ENCODE results near the gene NCCRP1. TPM values are rescaled to one million over a fixed set of nuclear protein-coding genes. Genes with fewer than 3 reads are reported as not detected.

The NCCRP1 gene
- total and polyA plus RNA-seq, 2 donors (not counting 1 experiment from before 2014, with no cell fraction given), result not detected

- no peak overlapping the region for H3K4me2 ChIP-seq (ENCODE audit: extremely low read depth, insufficient read depth, low read length)
- TF ChIP-seq CTCF (conservative IDR thresholded peaks at IDR 0.05 in 1 of 2, IDR thresholded peaks at IDR 0.05 in 1 of 2; ENCODE audit: low read depth in 1 of 2, low read length in 2 of 2) (no peak), EZH2 (IDR thresholded peaks at IDR 0.05; ENCODE audit: low read length, missing control alignments) (no peak)
- no peaks in the 10 kb centered on the region for H3K27me3 ChIP-seq (ENCODE audit: control insufficient read depth, insufficient read depth, low read length)
- no peak overlapping the region for H2AFZ ChIP-seq (ENCODE audit: low read length)
- H3K9ac ChIP-seq (ENCODE audit: insufficient read depth, low read length), result no peak overlapping the region
- H3K27ac ChIP-seq (ENCODE audit: insufficient read depth, low read length), result no peak overlapping the region
- H3K9me3 ChIP-seq (ENCODE audit: control insufficient read depth, insufficient read depth, low read depth, low read length), result no peaks in the 10 kb centered on the region
- peaks cover 8% of the 10 kb centered on the region for H3K36me3 ChIP-seq (ENCODE audit: control insufficient read depth, insufficient read depth, low read length)
- H4K20me1 ChIP-seq (ENCODE audit: control insufficient read depth, extremely low read depth, insufficient read depth, low read length), result no peaks in the 10 kb centered on the region
- H3K79me2 ChIP-seq (ENCODE audit: control insufficient read depth, insufficient read depth, low read length), result no peaks in the 10 kb centered on the region
- no peaks in the 10 kb centered on the region for H3K4me1 ChIP-seq (ENCODE audit: control insufficient read depth, extremely low read depth, insufficient read depth, low read length)
- H3K4me3 ChIP-seq (replicated peaks in 1 of 4; ENCODE audit: control extremely low read depth in 1 of 4, insufficient read depth in 1 of 4, low read depth in 3 of 4, low read length in 4 of 4), result no peak overlapping the region
- DNase-seq (ENCODE audit: low read depth in 2 of 2), result no peak
Observed at GRCh38 chr19:39180749-39181148, 16.0 kb upstream of the NCCRP1 start.

GRCh38 chr19:39181500-39182173 lies 15.1 kb upstream of the NCCRP1 start:
- no peak for TF ChIP-seq EZH2 (IDR thresholded peaks at IDR 0.05; ENCODE audit: low read length, missing control alignments)
- no peak for TF ChIP-seq CTCF (conservative IDR thresholded peaks at IDR 0.05 in 1 of 2, IDR thresholded peaks at IDR 0.05 in 1 of 2; ENCODE audit: low read depth in 1 of 2, low read length in 2 of 2)
- no peaks in the 10 kb centered on the region for H3K79me2 ChIP-seq (ENCODE audit: control insufficient read depth, insufficient read depth, low read length)
- peaks cover 5% of the 10 kb centered on the region for H3K36me3 ChIP-seq (ENCODE audit: control insufficient read depth, insufficient read depth, low read length)
- no peak overlapping the region for H3K27ac ChIP-seq (ENCODE audit: insufficient read depth, low read length)
- H3K27me3 ChIP-seq (ENCODE audit: control insufficient read depth, insufficient read depth, low read length), result no peaks in the 10 kb centered on the region
- H3K9ac ChIP-seq (ENCODE audit: insufficient read depth, low read length), result no peak overlapping the region
- H3K4me2 ChIP-seq (ENCODE audit: extremely low read depth, insufficient read depth, low read length), result no peak overlapping the region
- no peaks in the 10 kb centered on the region for H3K4me1 ChIP-seq (ENCODE audit: control insufficient read depth, extremely low read depth, insufficient read depth, low read length)
- no peaks in the 10 kb centered on the region for H3K9me3 ChIP-seq (ENCODE audit: control insufficient read depth, insufficient read depth, low read depth, low read length)
- no peak overlapping the region for H3K4me3 ChIP-seq (replicated peaks in 1 of 4; ENCODE audit: control extremely low read depth in 1 of 4, insufficient read depth in 1 of 4, low read depth in 3 of 4, low read length in 4 of 4)
- no peak overlapping the region for H2AFZ ChIP-seq (ENCODE audit: low read length)
- no peaks in the 10 kb centered on the region for H4K20me1 ChIP-seq (ENCODE audit: control insufficient read depth, extremely low read depth, insufficient read depth, low read length)
- DNase-seq (ENCODE audit: low read depth in 2 of 2), result no peak

GRCh38 chr19:39182174-39182505 lies 14.6 kb upstream of the NCCRP1 start:
- no peaks in the 10 kb centered on the region for H3K27me3 ChIP-seq (ENCODE audit: control insufficient read depth, insufficient read depth, low read length)
- H3K4me1 ChIP-seq (ENCODE audit: control insufficient read depth, extremely low read depth, insufficient read depth, low read length), result no peaks in the 10 kb centered on the region
- H3K4me3 ChIP-seq (replicated peaks in 1 of 4; ENCODE audit: control extremely low read depth in 1 of 4, insufficient read depth in 1 of 4, low read depth in 3 of 4, low read length in 4 of 4), result no peak overlapping the region
- H3K9ac ChIP-seq (ENCODE audit: insufficient read depth, low read length), result no peak overlapping the region
- H3K36me3 ChIP-seq (ENCODE audit: control insufficient read depth, insufficient read depth, low read length), result peaks cover 5% of the 10 kb centered on the region
- H3K4me2 ChIP-seq (ENCODE audit: extremely low read depth, insufficient read depth, low read length), result no peak overlapping the region
- H4K20me1 ChIP-seq (ENCODE audit: control insufficient read depth, extremely low read depth, insufficient read depth, low read length), result no peaks in the 10 kb centered on the region
- TF ChIP-seq EZH2 (IDR thresholded peaks at IDR 0.05; ENCODE audit: low read length, missing control alignments) (no peak), CTCF (conservative IDR thresholded peaks at IDR 0.05 in 1 of 2, IDR thresholded peaks at IDR 0.05 in 1 of 2; ENCODE audit: low read depth in 1 of 2, low read length in 2 of 2) (no peak)
- H3K27ac ChIP-seq (ENCODE audit: insufficient read depth, low read length), result no peak overlapping the region
- no peaks in the 10 kb centered on the region for H3K9me3 ChIP-seq (ENCODE audit: control insufficient read depth, insufficient read depth, low read depth, low read length)
- no peak for DNase-seq (ENCODE audit: low read depth in 2 of 2)
- H3K79me2 ChIP-seq (ENCODE audit: control insufficient read depth, insufficient read depth, low read length), result no peaks in the 10 kb centered on the region
- no peak overlapping the region for H2AFZ ChIP-seq (ENCODE audit: low read length)
